Dermis microvascular lymphatic vessel endothelial cell (primary cell): ENCODE data around the gene EVL. TPM values are rescaled to one million over a fixed set of nuclear protein-coding genes. Genes with fewer than 3 reads are reported as not detected.
"Not testable (repeated sequence)": the region's sequence is repeated elsewhere in the genome, so short reads cannot be mapped to it uniquely, and the experiment has no call there.

ENCODE experiments used
- DNase-seq, 2 donors: peaks; one replicate each; pipeline versions ENCODE4 v3.0.0 to v3.0.0-alpha.2; 2010; ENCODE audit warnings: low read depth in 2 of 2
- total RNA-seq: library from RNA; depleted of rRNA; stranded (reverse); fragments of >200 nt; gene quantifications from 2 replicates; pipeline ENCODE4 v1.2.1, GENCODE V29; 2014

EVL gene, protein sequence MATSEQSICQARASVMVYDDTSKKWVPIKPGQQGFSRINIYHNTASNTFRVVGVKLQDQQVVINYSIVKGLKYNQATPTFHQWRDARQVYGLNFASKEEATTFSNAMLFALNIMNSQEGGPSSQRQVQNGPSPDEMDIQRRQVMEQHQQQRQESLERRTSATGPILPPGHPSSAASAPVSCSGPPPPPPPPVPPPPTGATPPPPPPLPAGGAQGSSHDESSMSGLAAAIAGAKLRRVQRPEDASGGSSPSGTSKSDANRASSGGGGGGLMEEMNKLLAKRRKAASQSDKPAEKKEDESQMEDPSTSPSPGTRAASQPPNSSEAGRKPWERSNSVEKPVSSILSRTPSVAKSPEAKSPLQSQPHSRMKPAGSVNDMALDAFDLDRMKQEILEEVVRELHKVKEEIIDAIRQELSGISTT
- 6.9 and 13.0 TPM in 2 replicates for total RNA-seq

DNA sequence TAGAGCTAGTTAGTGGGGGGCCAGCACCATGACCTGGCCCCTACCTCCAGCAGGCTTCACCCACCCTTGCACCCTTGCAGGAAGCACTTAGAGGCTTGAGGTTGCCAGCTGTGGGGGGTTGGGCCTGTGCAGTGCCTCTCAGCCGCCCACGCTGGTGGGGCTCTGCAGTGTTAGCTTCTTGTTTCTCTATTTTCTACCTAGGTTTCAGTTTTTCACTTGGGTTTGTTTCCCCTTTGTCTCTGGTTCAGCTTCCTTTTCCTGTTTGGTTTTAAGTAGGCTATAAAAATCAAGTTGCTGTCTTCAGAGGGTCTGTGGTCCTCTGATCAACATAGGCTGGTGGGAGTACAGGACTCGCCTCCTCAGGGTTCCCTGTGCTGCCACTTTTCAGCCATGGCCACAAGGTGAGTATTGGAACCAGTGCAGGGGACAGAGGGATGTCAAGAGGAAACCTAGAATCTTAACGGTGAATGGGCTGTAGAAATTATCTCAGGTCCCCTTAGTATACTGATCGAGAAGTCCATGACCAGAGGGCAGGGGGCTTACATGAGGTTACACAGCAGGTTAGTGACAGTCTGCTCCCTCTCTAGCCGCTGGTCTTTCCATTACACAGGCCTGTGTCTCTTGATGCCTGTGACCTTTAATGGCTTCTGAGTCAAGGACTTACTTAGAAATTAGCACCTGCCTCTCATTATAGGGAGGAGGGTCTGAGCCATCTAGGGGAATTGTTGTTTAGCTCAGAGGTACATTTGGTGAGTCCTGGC, at the start of gene EVL:
Gene EVL, plus strand, starts transcription at position 312 of the 761 bp plus-strand sequence. Its CDS starts 79 bp downstream, at position 391.
- no peak for DNase-seq

DNA sequence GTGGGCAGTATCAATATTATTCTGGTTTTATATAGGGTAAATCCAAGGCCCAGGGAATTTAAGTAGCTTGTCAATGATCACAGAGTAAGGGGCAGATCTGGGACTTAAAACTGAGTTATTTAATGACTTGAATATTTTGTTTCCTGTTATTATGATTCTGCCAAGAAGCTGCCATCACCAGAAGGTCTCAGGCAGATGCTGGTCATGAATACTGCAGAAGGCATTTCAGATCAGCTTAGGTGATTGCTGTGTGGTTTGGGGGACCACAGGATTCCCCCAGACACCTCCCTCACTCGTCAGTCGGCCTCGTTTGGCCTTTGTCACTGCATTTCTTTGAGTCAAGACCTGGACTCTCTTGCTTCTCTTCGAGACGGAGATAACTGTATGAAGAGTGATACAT, 47.7 kb upstream of the EVL start:
- no peak for DNase-seq

DNA sequence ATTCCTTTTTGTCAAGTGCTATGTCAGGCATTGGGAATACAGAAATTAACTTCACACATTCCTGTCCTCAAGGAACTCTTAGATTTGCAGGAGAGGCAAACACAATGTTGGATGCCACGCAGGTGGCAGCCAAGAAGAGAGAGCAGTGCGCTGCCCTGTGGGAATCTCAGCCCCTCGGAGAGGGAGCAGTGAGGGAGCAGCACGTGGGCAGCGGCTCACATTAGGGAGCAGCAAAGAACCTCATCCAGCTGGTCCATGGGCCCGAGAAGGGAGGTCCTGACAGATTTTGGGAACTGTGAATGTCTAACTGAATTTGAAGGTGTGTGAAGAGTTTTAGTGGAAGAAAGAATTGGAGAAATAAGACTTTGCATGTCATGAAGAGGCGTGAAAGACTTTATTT, 47.2 kb upstream of the EVL start:
- DNase-seq: no peak

DNA sequence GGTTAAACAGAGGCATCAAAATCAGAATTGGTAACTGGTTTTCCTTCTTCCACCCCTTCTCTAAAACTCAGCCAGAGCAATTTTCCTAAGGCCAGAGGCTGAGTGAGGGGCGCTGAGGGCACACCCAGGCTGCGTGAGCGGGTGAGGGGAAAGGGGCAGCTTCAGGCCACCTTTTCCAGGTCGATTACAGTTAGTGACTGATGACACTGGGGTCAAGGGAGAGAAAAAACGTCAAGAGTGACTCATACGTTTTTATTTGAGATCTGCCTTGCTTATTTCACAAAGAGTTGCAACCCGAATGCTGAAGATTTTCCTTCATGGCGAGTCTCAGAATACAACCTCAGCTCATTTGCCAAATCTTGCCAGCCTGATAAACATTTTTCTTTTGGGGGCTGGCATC, 46.7 kb upstream of the EVL start:
- no peak for DNase-seq

DNA sequence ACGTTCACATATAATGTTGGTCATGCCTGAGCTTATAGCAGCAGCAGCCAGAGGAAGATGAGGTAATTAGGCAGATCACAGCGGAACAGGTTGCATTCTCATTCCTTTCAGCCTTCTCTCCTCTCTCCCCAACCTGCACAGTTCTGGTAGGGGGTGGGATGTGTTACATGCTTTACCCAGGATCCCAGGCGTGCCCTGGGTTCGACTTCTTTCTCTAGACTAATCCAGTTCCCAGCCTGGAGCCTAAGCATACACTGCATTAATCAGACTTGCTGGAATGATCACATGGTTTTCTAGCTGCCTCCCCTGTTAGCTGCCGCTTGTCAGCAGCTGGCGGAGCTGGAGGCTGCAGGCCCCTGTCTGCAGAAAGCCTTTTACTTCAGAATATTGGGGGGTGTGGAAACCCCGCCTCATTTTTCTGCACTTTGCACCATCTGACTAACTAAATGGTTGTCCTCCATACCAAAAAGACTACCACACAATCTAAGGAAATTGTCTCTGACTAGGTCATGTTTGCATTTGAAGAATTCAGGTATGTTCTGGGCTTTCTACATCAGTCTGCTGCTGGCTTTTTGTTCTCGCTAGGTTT, 46.0 kb upstream of the EVL start:
- DNase-seq: no peak

DNA sequence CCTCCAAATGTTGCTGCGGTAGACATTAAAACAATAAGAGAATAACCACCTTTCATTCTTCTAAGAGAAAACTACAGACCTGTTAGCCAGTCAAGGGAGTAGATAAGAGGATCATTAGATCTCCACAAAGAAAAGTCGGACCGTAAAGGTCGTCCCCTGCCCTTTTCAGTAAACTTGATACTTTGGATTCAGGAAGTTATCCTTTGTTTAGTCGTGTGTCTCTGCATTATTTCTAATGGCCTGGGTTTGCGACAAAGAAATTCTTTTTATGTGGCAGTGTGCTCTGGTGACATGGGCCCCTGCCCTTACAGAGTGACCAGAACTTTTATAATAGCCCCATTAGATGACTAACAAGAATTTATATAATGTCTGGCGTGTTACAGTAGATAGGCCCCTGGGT, 44.6 kb upstream of the EVL start:
- no peak for DNase-seq

DNA sequence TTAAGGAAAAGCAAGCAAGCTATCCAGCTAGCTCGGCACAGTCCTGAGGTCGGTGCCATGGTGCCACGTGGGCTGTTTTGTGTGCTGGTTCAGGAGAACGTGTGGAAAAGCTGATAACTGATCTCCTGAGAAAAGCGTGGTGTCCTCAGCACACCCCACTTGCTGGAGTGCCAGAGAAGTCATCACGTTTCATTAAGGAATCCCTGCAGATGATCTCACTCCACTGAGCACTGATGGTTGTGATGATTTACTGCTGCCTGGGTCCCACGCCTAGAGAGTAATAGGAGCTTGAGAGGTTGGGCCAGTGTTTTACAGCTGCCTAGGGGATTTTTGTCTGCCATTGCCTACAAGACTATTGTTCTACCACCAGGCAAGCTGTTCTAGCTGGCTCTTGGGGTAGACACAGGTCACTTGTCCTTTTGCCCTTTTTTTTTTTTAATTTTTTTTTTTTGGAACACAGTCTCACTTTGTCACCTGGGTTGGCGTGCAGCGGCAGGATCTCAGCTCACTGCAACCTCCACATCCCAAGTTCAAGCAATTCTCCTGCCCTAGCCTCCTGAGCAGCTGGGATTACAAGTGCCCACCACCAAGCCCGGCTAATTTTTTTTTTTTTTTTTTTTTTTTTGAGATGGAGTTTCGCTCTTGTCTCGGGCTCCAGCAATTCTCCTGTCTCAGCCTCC, 42.3 kb upstream of the EVL start:
- no peak for DNase-seq

DNA sequence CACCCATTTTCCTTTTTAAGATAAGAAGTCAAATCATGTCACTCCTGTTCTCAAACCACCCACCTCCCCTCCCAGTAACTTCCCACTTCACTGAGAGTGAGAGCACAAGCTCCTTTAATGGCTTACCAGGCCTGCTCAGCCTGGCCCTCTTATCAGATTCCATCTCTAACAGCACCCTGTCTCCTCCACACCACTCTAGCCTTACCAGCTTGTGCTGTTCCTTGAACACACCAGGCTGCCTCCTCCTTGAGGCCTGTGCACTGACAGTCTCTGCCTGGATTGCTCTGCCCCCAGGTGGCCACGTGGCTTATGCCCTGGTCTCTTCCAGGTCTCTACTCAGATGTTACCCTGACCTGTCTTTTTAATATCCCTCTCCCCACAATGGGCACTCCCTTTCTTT, 40.1 kb upstream of the EVL start:
- DNase-seq: peak in 1 of 2 donors; percentile 21

DNA sequence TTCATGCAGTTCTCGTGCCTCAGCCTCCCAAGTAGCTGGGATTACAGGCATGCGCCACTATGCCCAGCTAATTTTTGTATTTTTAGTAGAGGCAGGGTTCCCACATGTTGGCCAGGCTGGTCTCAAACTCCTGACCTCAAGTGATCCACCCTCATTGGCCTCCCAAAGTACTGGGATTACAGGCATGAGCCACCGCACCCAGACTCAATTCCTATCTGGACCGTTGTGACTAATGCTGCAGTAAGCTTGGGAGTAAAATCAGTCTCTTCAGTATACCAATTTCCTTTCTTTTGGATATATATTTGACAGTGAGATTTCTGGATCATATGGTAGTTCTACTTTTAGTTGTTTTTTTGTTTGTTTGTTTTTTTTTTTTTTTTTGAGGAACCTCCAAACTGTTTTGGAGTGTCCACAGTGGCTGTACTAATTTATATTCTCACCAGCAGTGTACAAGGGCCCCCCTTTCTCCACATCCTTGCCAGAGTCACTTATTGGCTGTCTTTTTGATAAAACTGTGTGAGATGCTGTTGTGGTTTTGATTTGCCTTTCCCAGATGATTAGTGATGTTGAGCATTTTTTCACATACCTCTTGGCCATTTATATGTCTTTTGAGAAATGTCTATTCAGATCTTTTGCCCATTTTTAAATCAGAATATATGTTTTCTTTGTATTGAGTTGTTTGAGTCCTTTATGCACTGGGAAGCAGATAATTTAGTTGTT, 37.3 kb upstream of the EVL start:
- DNase-seq: no peak

DNA sequence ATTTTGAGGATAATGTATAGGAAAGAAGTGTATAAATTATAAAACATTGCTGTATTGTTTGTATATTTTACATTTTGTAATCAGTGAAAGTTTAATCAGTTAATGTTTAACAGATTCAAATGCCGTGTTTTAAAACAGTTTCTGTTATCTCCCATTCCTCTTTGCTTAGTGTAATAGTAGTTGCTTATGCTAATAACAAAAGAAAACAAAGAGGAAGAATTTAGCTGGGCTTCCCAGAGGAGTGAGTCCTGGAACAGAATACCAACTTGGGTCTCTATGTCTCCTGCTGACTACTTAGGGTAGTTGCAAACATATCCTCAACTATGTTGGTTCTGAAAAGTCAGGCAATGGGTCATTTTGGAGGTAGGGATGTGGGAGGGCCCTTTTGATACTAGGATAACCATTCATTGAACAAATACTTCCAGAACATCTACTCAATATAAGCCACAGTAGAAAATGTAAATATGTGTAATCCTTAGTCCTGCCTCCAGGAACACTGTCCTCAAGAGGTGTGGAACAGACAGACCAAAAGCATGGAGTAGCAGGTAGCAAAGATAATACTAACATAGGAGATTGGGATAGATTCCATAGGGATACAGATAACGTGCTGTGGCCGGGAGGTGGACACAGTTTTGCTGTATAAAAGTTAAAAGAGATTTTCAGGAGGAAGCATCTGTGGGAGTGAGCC, 36.1 kb upstream of the EVL start:
- no peak for DNase-seq

DNA sequence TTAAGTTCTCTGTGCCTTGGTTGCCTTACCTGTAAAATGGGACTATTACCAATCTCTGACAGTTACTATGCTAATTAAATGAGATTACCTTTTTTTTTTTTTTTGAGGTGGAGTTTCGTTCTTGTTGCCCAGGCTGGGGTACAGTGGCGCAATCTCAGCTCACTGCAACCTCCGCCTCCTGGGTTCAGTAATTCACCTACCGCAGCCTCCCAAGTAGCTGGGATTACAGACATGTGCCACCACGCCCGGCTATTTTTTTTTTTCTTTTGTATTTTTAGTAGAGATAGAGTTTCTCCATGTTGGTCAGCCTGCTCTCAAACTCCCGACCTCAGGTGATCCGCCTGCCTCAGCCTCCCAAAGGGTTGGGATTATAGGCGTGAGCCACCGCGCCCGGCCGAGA, 35.2 kb upstream of the EVL start:
- DNase-seq: not testable (repeated sequence)

DNA sequence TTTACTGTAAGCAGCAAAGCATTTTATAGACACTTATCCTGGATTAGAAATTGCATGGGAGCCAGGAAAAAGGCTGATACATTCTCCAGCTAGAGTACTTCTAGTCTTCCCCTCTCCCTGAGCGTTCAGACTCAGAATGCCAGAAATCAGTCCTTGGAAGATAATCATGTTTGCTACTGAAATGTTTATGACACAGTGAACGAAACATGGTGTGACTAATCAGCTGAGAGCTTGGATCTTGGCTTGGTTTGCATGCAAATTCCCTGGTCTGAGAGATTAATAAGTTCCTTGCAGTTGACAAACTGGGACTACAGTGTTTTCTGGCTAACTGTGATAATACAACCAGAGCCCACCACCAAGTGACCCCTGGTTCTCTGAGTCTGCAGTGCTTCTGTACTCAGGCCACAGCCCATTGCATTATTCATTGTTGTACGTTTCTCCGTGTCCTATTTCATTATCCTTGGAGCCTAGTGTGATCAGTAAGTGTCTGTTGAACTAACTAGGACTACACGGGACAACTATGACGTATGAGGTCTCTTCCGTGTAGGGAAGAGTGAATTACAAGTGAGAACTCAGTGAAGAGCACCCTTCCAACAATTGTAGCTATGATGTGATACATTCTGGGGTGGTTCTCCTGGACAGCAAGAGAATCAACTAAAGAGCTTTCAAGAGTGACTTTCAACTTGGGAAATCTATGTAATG, 34.6 kb upstream of the EVL start:
- peak in 1 of 2 donors; percentile 10 for DNase-seq

DNA sequence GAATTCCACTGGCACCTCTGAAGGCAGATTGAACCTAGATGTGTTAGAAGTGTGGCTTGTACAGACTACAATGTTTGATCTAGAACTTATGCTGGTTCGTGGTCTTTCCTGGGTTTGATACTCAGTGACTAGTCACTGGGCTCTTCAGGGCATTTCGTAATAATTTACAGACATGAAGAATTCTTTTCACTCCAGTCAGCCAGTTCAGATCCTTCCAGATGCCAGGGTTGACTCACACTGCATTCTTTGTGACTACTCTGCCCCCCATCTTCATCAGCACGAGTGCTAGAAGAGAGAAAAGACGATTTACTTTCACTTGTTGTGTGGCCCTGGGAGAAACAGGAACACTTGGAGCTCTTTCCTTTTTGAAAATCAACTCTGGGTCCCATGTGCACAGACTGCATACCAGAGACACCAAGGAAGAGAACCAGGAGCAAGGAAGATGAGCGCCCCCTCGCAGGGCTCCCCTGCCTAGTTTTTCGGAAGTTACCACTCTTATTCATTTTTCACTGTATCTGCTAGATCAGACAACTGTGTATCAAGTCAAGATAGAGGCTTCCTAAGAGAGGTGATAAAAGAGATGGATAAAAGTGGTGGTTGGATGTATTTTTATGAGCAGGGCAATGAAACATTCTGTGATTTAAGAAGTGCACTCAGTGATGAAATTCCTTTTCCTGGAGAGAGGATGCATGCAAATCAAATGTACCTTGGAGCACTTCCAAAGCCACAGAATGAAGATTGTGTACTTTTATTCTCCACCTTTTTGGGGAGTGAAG, 33.5 kb upstream of the EVL start:
- peak in 1 of 2 donors; percentile 63 for DNase-seq

DNA sequence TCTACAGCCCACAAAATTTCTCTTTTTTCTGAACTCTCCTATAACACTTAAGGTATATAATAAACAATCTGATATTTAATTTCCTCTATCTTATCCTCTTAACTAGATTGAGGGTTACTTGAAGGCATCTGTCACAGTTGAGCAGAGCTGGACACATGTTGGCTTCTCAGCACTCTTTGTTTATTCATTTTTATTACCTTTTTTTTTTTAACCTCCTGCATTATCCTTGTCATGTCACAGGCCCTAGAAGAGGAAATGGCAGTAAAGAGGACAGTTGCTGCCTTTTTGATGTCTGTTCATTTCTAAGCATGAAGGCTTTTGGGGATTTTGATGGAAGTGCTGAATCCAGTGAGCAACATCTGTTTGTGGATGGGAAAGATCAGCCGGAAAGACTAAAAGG, 32.5 kb upstream of the EVL start:
- DNase-seq: no peak

DNA sequence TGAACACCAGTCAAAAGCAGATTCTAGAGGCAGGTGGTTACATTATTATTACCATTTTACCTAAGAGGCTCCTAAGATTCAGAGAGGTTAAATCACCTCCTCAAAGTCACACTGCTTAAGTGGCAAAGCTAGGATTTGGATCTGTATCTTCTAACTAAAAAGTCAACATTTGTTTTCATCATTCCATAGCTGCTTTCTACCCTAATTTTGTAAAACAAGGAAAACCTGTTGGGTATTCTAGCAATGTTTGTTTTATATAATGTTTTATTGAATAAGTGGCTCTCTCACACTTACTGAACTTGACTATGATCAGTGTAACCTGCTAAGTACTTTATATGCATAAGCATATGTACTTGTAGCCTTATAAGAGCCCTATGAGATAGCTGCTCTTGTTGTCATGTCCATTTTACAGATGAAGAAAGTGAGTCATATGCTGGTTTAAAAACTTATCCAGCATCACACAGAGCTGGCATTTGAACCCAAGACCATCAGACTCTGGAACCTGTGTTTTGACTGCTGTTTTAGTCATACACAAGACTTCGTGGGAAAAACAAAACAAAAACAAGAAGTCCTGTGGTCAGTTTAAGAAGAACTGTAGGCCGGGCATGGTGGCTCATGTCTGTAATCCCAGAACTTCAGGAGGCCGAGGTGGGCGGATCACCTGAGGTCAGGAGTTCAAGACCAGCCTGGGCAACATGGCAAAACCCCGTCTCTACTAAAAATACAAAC, 31.7 kb upstream of the EVL start:
- no peak for DNase-seq

DNA sequence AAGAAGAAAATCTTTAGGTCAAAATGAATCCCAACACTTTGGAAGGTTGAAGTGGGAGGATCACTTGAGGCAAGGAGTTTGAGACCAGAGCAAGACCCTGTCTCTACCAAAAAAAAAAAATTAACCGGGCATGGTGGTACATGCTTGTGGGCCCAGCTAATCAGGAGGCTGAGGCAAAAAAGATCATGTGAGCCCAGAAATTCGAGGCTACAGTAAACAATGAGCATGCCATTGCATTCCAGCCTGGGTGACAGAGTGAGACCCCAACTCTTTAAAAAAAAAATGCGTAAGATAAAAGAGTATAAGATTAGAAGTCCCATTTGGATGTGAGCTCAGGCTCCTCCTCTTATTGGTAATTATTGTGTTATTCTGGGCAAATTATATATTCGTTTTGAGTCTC, 30.8 kb upstream of the EVL start:
- no peak for DNase-seq

DNA sequence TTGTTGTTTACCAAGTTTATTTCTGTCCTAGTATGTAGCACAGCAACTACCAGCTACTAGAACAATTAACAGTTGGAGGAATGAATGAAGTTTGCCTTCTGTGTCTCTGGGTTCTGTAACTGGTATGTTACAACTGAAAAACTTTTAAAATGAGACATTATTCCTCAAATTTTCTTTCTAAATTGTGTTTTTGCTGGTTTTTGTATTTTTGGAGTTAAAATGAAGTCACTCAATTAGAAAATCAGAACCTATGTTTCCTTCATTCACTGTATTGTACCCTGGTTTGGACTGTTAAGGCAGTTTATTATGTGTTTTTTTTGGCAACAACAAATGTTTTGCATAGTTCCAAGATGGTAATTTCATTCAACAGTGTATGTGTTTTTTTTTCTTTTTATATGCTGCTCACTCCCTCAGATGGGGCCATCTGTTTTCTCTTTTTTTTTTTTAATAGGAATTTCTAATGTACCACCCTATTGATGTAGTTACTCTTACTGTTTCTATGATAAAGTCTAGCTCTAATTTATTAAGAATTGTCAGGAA, 30.2 kb upstream of the EVL start:
- no peak for DNase-seq

DNA sequence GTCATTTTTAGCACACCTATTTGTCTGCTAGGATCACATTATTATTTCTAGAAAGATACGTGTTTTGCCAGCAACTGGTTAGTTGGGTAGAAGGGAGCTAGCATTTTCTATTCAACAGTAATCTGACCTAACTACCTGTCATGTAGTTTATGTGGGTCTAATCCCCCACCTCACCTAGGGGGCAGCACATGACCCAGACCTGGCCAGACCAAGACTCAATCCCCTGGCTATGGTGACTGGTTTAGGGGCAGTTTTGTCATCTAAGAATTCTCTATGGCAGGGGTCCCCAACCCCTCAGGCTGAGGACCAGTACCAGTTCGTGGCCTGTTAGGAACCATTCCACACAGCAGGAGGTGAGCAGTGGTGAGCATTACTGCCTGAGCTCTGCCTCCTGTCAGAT, 29.5 kb upstream of the EVL start:
- DNase-seq: no peak
